CD4-positive, alpha-beta T cell treated with Interleukin-4 for 4 hours (primary cell): Measurements from ENCODE around the gene ULK4.
"Not testable (repeated sequence)": the region's sequence is repeated elsewhere in the genome, so short reads cannot be mapped to it uniquely, and the experiment has no call there.

ENCODE experiments used
- DNase-seq: peaks from one replicate; pipeline ENCODE4 v3.0.0-alpha.2; 2020

The ULK4 gene

GRCh38 chr3:41956574-41956973 lies 5.3 kb downstream of the ULK4 start:
- DNase-seq, result no peak

- DNase-seq, result no peak
These were observed 6.7 kb downstream of the ULK4 start for GRCh38 chr3:41955192-41955591.

- no peak for DNase-seq
These were observed 18.5 kb downstream of the ULK4 start for GRCh38 chr3:41943311-41943843.

- DNase-seq, result no peak
These were observed 21.5 kb downstream of the ULK4 start for GRCh38 chr3:41940393-41940792.

GRCh38 chr3:41936384-41936783 lies 25.5 kb downstream of the ULK4 start:
- DNase-seq, result no peak

GRCh38 chr3:41933154-41933676 lies 28.7 kb downstream of the ULK4 start:
- no peak for DNase-seq

- DNase-seq, result no peak
These were observed 29.4 kb downstream of the ULK4 start for GRCh38 chr3:41932464-41932863.

GRCh38 chr3:41920406-41920965 lies 41.4 kb downstream of the ULK4 start:
- no peak for DNase-seq

GRCh38 chr3:41915353-41915752 lies 46.5 kb downstream of the ULK4 start:
- DNase-seq, result no peak

- no peak for DNase-seq
These were observed 49.6 kb downstream of the ULK4 start for GRCh38 chr3:41912280-41912679.

- no peak for DNase-seq
These were observed 54.4 kb downstream of the ULK4 start for GRCh38 chr3:41907330-41908073.

- DNase-seq, result no peak
These were observed 61.6 kb downstream of the ULK4 start for GRCh38 chr3:41900265-41900664.

GRCh38 chr3:41898631-41899030 lies 63.3 kb downstream of the ULK4 start:
- no peak for DNase-seq

GRCh38 chr3:41893977-41894376 lies 67.9 kb downstream of the ULK4 start:
- peak; percentile 42 for DNase-seq

GRCh38 chr3:41888368-41889076 lies 73.4 kb downstream of the ULK4 start:
- no peak for DNase-seq

- DNase-seq, result no peak
These were observed 78.9 kb downstream of the ULK4 start for GRCh38 chr3:41882956-41883355.

- DNase-seq, result peak; percentile 46
These were observed 80.6 kb downstream of the ULK4 start for GRCh38 chr3:41881233-41881821.

GRCh38 chr3:41880387-41880786 lies 81.5 kb downstream of the ULK4 start:
- DNase-seq, result no peak

GRCh38 chr3:41877741-41878140 lies 84.2 kb downstream of the ULK4 start:
- DNase-seq, result not testable (repeated sequence)

- DNase-seq, result no peak
These were observed 87.9 kb downstream of the ULK4 start for GRCh38 chr3:41874022-41874421.

GRCh38 chr3:41872157-41872556 lies 89.7 kb downstream of the ULK4 start:
- DNase-seq, result no peak

- DNase-seq, result no peak
These were observed 94.4 kb downstream of the ULK4 start for GRCh38 chr3:41867533-41867932.

GRCh38 chr3:41866298-41866697 lies 95.6 kb downstream of the ULK4 start:
- DNase-seq, result no peak
